DMS 273 treated with DMSO at 0.1 percent for 48 hours (cell line): ENCODE data around the gene FEZF2.
A peak's percentile ranks its signal among the peaks of the same experiment; 100 is the strongest.

Experiments used
- DNase-seq: peaks from one replicate; lab custom pipeline; 2025; lab: John Stamatoyannopoulos, UW

Gene FEZF2

GRCh38 chr3:62373215-62373614 is at the start of gene FEZF2:
FEZF2 (minus strand) TSS chr3:62373550; CDS start chr3:62372868, 682 bp downstream.
- DNase-seq = no peak

GRCh38 chr3:62421207-62421606 is 47.9 kb upstream of the FEZF2 start:
- no peak for DNase-seq

GRCh38 chr3:62416144-62416543 is 42.8 kb upstream of the FEZF2 start:
- DNase-seq = no peak

- DNase-seq = peak; percentile 72
These were observed 42.0 kb upstream of the FEZF2 start for GRCh38 chr3:62415312-62415801.

GRCh38 chr3:62414786-62415185 is 41.4 kb upstream of the FEZF2 start:
- DNase-seq = no peak

GRCh38 chr3:62413687-62414086 is 40.3 kb upstream of the FEZF2 start:
- DNase-seq = no peak

GRCh38 chr3:62406945-62407344 is 33.6 kb upstream of the FEZF2 start:
- DNase-seq = no peak

GRCh38 chr3:62405566-62405965 is 32.2 kb upstream of the FEZF2 start:
- DNase-seq = no peak

- no peak for DNase-seq
These were observed 31.8 kb upstream of the FEZF2 start for GRCh38 chr3:62405135-62405534.

GRCh38 chr3:62404321-62404720 is 31.0 kb upstream of the FEZF2 start:
- no peak for DNase-seq

GRCh38 chr3:62403765-62404164 is 30.4 kb upstream of the FEZF2 start:
- no peak for DNase-seq

GRCh38 chr3:62392626-62393292 is 19.4 kb upstream of the FEZF2 start:
- DNase-seq = no peak

GRCh38 chr3:62387251-62387650 is 13.9 kb upstream of the FEZF2 start:
- DNase-seq = no peak

- DNase-seq = no peak
These were observed 6.0 kb upstream of the FEZF2 start for GRCh38 chr3:62379321-62379798.

- no peak for DNase-seq
These were observed 5.6 kb upstream of the FEZF2 start for GRCh38 chr3:62378921-62379320.

GRCh38 chr3:62378311-62378789 is 5.0 kb upstream of the FEZF2 start:
- DNase-seq = no peak

- no peak for DNase-seq
These were observed 3.8 kb upstream of the FEZF2 start for GRCh38 chr3:62376906-62377877.

- no peak for DNase-seq
These were observed 3.0 kb upstream of the FEZF2 start for GRCh38 chr3:62376454-62376720.

GRCh38 chr3:62375655-62376453 is 2.5 kb upstream of the FEZF2 start:
- DNase-seq = no peak

- DNase-seq = no peak
These were observed 1.2 kb upstream of the FEZF2 start for GRCh38 chr3:62374341-62375218.

- DNase-seq = no peak
These were observed 474 bp upstream of the FEZF2 start for GRCh38 chr3:62373714-62374333.
